GM21390 (cell line): Measurements from ENCODE around the gene ORC4.
A peak's percentile ranks its signal among the peaks of the same experiment; 100 is the strongest.

Experiments used
- ATAC-seq: cut with Tn5 transposase; IDR thresholded peaks from one replicate; pipeline ENCODE4 v1.9.1; 2021; ENCODE audit not compliant: unreplicated experiment

Gene ORC4

GRCh38 chr2:148020111-148021058, at the start of gene ORC4:
TSS of gene ORC4 (minus strand) at chr2:148020737. CDS start at chr2:147975958, 44,779 bp downstream.
- ATAC-seq: peak; percentile 77

- no peak for ATAC-seq
These were observed 47.3 kb upstream of the ORC4 start for GRCh38 chr2:148067801-148068200.

- ATAC-seq: no peak
These were observed 45.4 kb upstream of the ORC4 start for GRCh38 chr2:148065936-148066335.

GRCh38 chr2:148063633-148064032, 43.1 kb upstream of the ORC4 start:
- no peak for ATAC-seq

GRCh38 chr2:148058641-148059040, 38.1 kb upstream of the ORC4 start:
- ATAC-seq: no peak

GRCh38 chr2:148052687-148053086, 32.1 kb upstream of the ORC4 start:
- no peak for ATAC-seq

- ATAC-seq: peak; percentile 12
These were observed 28.7 kb upstream of the ORC4 start for GRCh38 chr2:148049284-148049683.

GRCh38 chr2:148048475-148049221, 28.1 kb upstream of the ORC4 start:
- peak; percentile 57 for ATAC-seq

- no peak for ATAC-seq
These were observed 26.3 kb upstream of the ORC4 start for GRCh38 chr2:148046802-148047201.

GRCh38 chr2:148044322-148044721, 23.8 kb upstream of the ORC4 start:
- no peak for ATAC-seq

- peak; percentile 83 for ATAC-seq
These were observed 21.7 kb upstream of the ORC4 start for GRCh38 chr2:148042219-148042618.

GRCh38 chr2:148039783-148040182, 19.2 kb upstream of the ORC4 start:
- ATAC-seq: no peak

GRCh38 chr2:148032215-148032614, 11.7 kb upstream of the ORC4 start:
- no peak for ATAC-seq

- ATAC-seq: no peak
These were observed 10.6 kb upstream of the ORC4 start for GRCh38 chr2:148031152-148031551.

GRCh38 chr2:148028781-148029180, 8.2 kb upstream of the ORC4 start:
- ATAC-seq: no peak

GRCh38 chr2:148027822-148028221, 7.3 kb upstream of the ORC4 start:
- no peak for ATAC-seq

- no peak for ATAC-seq
These were observed 6.0 kb upstream of the ORC4 start for GRCh38 chr2:148026573-148026972.

GRCh38 chr2:148023861-148024260, 3.3 kb upstream of the ORC4 start:
- ATAC-seq: peak; percentile 36

- ATAC-seq: no peak
These were observed 2.3 kb upstream of the ORC4 start for GRCh38 chr2:148022882-148023281.

- no peak for ATAC-seq
These were observed 1.8 kb upstream of the ORC4 start for GRCh38 chr2:148022351-148022750.

GRCh38 chr2:148021886-148022285, 1.3 kb upstream of the ORC4 start:
- no peak for ATAC-seq
